Inflammatory macrophage treated with lipopolysaccharide for 4 hours (primary cell): ENCODE results near the gene APOB.

Experiments used
- DNase-seq: peaks from one replicate; pipeline ENCODE4 v3.0.0-alpha.2; 2020

Gene APOB

GRCh38 chr2:21002814-21003192 is 41.1 kb downstream of the APOB start:
- DNase-seq, result no peak

GRCh38 chr2:21001988-21002813 is 41.7 kb downstream of the APOB start:
- DNase-seq, result no peak

DNA sequence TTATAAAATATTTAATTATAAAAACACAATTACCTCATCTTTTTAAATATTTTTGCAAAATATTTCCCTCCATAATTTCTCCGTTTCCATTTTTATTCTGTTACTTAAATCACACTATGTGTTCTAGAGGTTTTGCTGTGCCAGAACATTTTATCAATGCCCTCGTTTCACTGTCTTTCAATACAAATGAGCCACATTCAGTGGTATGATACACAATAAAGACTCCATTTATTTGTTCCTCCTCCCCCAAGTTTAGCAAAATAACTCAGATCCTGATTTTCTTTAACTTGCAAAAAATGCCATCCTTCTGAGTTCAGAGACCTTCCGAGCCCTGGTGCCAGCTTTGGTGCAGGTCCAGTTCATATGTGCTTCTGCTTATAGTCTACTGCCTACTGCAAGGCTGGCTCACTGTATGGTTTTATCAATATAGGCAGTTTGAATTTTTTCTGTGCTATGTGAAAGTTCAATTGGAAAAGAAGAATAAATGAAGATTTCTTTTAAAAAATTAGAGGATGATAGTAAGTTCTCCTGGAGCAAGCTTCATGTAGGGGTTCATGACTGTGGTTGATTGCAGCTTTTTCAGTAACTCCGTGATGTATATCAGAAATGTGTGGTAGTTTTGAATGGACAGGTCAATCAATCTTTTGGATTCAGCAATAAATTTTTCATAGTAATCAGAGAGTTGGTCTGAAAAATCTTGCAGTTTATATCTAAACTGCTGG is 42.5 kb downstream of the APOB start:
- DNase-seq, result no peak

DNA sequence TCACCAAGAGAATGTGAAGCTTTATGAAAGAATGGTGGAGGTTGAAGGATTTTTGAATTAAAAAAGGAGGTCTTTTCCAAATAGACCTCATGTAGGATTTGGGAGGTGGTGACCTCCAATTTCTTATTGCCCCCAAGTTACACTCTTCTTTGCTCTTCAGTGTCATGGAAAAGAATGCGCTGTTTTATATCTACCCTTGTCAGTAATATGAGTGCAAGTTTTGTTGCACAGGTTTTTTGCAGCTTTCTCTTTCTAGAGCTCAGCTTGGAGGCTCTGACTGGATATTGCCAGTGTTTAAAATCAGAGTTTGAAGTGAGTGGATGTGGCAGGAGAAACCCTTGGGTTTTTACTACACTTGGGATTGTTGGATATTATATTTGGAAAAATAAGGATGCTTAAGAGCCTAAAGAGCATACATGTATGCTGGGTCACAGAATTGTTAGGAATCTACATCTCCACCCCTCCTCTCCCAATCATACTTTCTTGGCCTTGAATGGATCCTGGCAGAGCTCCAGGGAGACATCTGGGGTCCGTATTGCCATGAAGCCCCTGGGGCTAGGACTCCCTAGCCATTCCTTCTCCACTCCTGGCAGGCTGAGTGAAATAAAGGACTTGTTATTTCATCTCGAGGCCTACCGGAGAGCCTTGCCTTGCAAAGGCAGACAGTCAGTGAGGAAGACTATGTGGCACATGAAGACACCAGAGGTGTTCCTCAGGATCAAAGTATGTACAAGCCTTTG is 43.8 kb downstream of the APOB start:
- no peak for DNase-seq

- DNase-seq, result no peak
Observed at GRCh38 chr2:20998972-20999905, 44.6 kb downstream of the APOB start.

- DNase-seq, result no peak
Observed at GRCh38 chr2:20997953-20998722, 45.7 kb downstream of the APOB start.

DNA sequence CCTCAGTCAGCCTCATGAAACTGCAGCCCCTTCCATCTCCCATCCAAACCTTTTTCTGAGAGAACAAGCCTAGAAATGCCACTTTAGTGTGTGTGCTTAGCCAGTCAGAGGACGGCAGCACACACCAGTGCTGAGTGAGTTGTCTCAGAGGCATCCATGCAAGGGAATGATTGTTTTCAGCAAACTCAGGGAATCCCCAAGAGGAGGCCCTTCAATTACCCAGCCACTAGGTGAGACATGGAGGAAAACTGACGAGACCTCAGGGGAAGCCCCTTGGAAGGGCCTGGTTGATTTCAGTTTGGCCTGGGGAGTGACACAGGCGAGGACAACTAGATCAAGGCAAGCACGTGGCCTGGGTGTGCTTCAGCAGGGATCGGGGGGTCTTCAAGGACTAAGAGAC is 49.7 kb downstream of the APOB start:
- DNase-seq, result no peak

GRCh38 chr2:20992201-20992711 is 51.6 kb downstream of the APOB start:
- DNase-seq, result no peak

DNA sequence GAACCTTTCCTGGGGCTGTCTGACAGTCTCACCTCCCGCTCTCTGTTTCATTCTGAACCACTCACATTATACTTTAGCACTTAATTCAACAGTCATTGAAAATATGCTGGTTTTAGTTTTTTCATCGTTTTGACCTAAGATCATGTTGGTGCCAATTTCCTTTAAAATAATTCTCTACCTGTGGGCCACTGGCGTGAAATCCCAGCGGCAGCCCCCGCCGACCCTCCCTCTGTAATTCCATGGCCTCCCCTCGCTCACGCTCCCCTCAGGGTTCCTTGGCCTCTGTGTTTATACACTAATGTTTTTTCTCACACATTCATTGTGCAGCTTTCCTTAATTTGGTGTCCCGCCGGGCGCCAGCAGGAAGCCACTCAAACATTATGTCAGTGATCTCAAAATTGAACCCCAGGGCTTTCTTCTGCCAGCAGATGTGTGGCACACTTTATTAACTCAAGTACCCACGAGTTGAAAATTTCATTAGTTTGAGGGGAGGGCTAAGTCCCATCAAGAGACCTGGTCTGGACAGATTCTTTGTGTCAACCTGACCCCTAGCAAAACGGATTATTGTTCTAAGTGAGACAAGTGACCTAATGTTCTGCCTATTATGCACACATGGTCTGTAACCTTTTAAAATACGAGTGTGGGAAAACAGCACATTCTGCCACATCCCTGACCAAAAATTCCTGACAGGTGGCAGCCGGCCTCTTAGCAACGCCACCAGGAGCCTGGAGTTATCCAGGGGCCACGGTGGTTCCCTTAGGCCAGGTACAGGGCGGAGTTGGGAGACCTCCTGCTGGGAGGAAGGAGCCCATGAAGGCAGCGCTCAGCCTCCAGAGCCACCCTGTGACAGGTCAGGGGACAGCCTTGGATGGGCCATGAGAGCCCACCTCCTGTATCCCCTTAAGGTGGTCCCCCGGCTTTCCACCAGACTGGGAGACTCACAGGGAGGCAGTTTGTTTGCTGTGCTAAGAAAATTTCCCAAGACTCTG is 53.1 kb downstream of the APOB start:
- DNase-seq, result no peak

- no peak for DNase-seq
Observed at GRCh38 chr2:20989404-20989803, 54.5 kb downstream of the APOB start.

DNA sequence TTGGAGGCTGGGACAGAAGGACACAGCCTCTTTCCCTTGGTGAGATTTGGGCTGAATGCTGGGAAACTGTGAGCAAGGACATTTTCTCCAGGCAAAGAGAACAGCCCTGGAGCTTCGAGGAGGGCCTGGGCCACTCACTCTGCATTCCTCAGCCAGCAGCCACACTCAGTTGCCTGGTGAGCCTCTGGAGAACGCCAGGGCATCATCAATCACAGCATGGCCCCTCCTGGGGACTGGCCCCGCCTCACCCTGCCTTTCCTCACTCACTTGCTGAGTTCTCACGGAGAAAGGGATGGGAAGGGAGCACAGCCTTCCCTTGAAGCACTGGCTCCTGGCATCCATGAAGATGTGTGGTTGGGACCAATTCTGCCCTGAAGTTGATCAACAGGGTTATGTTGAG is 55.0 kb downstream of the APOB start:
- no peak for DNase-seq

DNA sequence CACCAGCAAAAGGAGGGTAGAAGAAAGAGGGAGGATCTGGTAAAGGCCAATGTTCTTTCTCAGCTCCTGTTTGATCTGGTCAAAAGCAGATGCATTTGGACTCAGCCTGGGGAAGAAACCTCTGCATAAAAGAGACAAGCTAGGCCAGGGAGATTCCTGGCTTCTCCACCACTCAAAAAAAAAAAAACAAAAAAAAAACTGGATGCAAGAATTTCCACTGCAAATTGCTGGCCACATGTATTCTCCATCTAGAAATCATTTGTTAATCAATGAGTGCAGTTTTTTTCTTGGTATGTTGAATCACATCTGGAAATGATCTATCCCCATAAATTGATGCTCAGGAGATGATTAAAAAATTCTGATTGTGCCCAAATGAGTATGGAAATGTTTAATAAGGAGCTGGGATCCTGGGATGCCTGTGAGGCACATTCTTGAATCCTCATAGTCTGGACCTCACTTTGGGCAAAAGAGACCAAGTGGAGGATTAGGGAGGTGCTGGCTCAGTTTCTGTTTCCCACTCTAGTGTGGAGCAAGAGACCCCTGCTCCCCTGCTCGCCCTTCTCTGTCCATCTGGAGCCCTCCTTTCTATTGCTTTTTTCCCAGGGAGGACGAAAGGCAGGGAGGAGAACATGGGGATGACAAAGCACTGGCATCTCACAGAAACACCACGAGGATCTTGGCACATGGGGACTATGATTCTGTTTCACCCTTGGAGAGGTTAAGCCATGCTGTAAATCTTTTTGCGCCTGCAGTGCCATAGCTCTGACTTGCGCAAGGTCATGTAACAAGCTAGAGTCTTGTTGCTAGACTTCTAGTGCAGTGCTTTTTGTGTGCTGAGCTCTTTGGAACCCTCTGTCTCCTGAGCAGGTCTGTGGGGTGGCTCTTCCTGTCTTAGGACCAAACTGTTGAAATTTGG is 57.6 kb downstream of the APOB start:
- DNase-seq, result no peak

GRCh38 chr2:20985062-20985461 is 58.8 kb downstream of the APOB start:
- no peak for DNase-seq

DNA sequence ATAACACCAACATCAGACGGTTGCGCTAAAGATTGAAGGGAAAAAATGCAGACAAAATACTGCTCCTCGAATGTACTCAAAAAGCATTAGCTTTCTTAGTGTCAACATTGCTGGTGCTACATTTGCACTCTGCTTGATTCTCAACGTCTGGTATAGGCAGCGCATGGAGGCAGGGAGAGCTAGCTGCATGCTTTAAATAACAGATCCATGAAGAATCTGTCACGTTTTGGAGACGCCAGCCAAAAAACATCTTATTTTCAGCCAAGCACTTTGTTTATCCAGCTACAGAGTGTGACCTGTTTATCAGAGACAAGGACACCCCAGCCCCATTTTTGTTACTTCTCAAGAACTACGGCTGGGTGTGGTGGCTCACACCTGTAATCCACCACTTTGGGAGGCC is 59.5 kb downstream of the APOB start:
- no peak for DNase-seq

GRCh38 chr2:20983844-20984243 is 60.0 kb downstream of the APOB start:
- DNase-seq, result no peak

DNA sequence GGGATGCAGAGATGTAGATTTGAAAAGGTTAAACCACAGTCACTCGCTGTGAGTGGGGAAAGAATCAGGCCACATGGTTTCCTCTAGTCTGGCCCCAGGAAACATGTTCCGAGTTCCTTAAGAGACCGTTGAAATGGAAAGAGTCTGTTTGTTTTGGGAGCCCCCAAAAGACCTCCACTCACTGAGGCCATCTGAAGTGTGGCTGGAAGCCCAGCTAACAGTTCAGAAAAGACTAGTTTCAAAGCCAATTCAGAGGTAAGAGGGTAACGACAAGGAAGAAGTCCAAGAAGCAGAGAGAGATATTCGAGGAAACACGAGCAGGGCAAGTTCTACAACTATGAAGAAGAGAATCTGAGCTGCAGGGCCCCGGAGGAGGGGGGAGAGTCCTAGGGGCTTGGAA is 61.0 kb downstream of the APOB start:
- no peak for DNase-seq

- no peak for DNase-seq
Observed at GRCh38 chr2:20977520-20978180, 66.2 kb downstream of the APOB start.

DNA sequence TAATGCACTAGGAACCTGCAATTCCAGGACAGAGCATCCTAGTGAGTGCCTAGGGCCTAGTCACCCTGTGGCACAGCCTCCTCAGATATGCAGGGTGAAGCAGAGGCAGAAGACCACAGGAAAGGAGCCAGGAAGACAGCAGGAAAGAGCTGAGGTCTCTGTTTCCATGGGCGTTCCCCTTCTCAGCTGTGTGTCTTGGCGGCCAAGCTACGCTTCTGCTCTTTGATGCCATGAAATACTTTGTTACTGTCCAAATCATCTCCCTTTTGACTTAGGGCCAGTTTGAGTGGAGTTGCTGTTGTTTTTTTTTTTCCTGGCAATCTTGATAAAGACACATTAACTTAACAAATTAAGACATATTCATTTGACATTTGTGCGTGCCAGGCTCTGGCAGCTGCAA is 67.3 kb downstream of the APOB start:
- DNase-seq, result no peak
